Breast epithelium (tissue), 4 donors: ENCODE measurements around the gene EDA. TPM values are rescaled to one million over a fixed set of nuclear protein-coding genes. Genes with fewer than 3 reads are reported as not detected.

Experiments used
- DNase-seq, 2 donors: peaks; one replicate each; pipeline ENCODE4 v3.0.0-alpha.2; 2019; ENCODE audit warnings: low spot score in 2 of 2
- H3K27ac ChIP-seq, 2 donors: fragments of 200-600 bp; sonication (generic) in 1 of 2; one replicate each; pipeline ENCODE4 v1.5.1; 2016 to 2019; ENCODE audit warnings: mild to moderate bottlenecking in 1 of 2
- H3K27me3 ChIP-seq, 2 donors: fragments of 200-600 bp; sonication (generic) in 1 of 2; one replicate each; pipeline versions ENCODE4 v1.5.1 to v1.6.0; 2017 to 2019; ENCODE audit warnings: control low read depth in 1 of 2, mild to moderate bottlenecking in 1 of 2
- H3K36me3 ChIP-seq: fragments of 200-600 bp; one replicate; pipeline ENCODE4 v1.5.1; 2019
- H3K4me1 ChIP-seq, 2 donors: fragments of 200-600 bp; sonication (generic); one replicate each; pipeline ENCODE4 v1.5.1; 2016 to 2019; ENCODE audit warnings: control low read depth in 1 of 2
- H3K4me3 ChIP-seq, 3 donors: fragments of 200-600 bp; sonication (generic); 1 replicate in 2 of 3; 2 replicates in 1 of 3; pipeline ENCODE4 v1.5.1; 2016 to 2019; ENCODE audit warnings: mild to moderate bottlenecking in 3 of 3, moderate library complexity in 2 of 3
- H3K9me3 ChIP-seq, 2 donors: fragments of 200-600 bp; sonication (generic) in 1 of 2; one replicate each; pipeline ENCODE4 v1.5.1; 2016 to 2019; ENCODE audit warnings: control low read depth in 1 of 2
- CTCF ChIP-seq, 3 donors: fragments of 450-650 bp; IDR thresholded peaks; one replicate each; pipeline ENCODE4 v1.5.1; 2016 to 2017; ENCODE audit warnings: antibody characterized with exemption in 3 of 3, mild to moderate bottlenecking in 3 of 3, moderate library complexity in 3 of 3
- POLR2A ChIP-seq: fragments of 450-650 bp; IDR thresholded peaks from one replicate; pipeline ENCODE4 v1.6.1; 2016; ENCODE audit warnings: antibody characterized with exemption, mild to moderate bottlenecking, moderate library complexity
- POLR2AphosphoS5 ChIP-seq, 3 donors: sonication (generic); formaldehyde crosslinking; IDR thresholded peaks; one replicate each; pipeline ENCODE4 v1.6.1; 2017; ENCODE audit warnings: antibody characterized with exemption in 3 of 3
- intact Hi-C: fragments of 100-400 bp; cut with DNase I; formaldehyde crosslinking; loops from one replicate; pipeline ENCODE4 v1.15.1; 2023; ENCODE audit warnings: low total_unique reads
- total RNA-seq, 3 donors: library from RNA; depleted of rRNA; stranded (reverse); fragments of >200 nt; gene quantifications; one replicate each; pipeline ENCODE4 v1.1.0, GENCODE V29; 2016

Gene EDA
- total RNA-seq, 3 donors from 2014 or later, result 3.6 to 6.7 (median 5.0) TPM

- no peaks in the 10 kb centered on the region for H3K36me3 ChIP-seq
- TF ChIP-seq POLR2AphosphoS5 (IDR thresholded peaks at IDR 0.05), result no peak
- TF ChIP-seq POLR2A, result no peak
- TF ChIP-seq CTCF (IDR thresholded peaks at IDR 0.05), result no peak
These were observed 423.8 kb downstream of the EDA start for GRCh38 chrX:70039758-70040157.

GRCh38 chrX:70041993-70042392 is 426.1 kb downstream of the EDA start:
- Histone ChIP-seq H3K9me3 (no peaks in the 10 kb centered on the region), H3K4me3 (no peak overlapping the region), H3K36me3 (no peaks in the 10 kb centered on the region), H3K27ac (no peak overlapping the region), H3K27me3 (peaks cover 0 to 45% of the 10 kb centered on the region in 2 donors), H3K4me1 (no peaks in the 10 kb centered on the region)
- intact Hi-C loops, result no loop called here
- no peak for DNase-seq
- TF ChIP-seq POLR2A (no peak), CTCF (IDR thresholded peaks at IDR 0.05) (no peak), POLR2AphosphoS5 (IDR thresholded peaks at IDR 0.05) (no peak)

More at GRCh38 chrX:70039758-70040157, 423.8 kb downstream of the EDA start:
- H3K9me3 ChIP-seq, result no peaks in the 10 kb centered on the region
- no peak for DNase-seq
- H3K4me1 ChIP-seq, result no peaks in the 10 kb centered on the region
- intact Hi-C loops, result no loop called here
- H3K27me3 ChIP-seq, result peaks cover 0 to 47% of the 10 kb centered on the region in 2 donors
- no peak overlapping the region for H3K27ac ChIP-seq
- no peak overlapping the region for H3K4me3 ChIP-seq

GRCh38 chrX:70042399-70043371 is 426.8 kb downstream of the EDA start:
- Histone ChIP-seq H3K9me3 (no peaks in the 10 kb centered on the region), H3K4me3 (no peak overlapping the region), H3K27ac (no peak overlapping the region), H3K27me3 (peaks cover 0 to 46% of the 10 kb centered on the region in 2 donors), H3K36me3 (no peaks in the 10 kb centered on the region), H3K4me1 (no peaks in the 10 kb centered on the region)
- peak in 1 of 2 donors; percentile 27 for DNase-seq
- intact Hi-C loops, result no loop called here
- TF ChIP-seq POLR2AphosphoS5 (IDR thresholded peaks at IDR 0.05) (no peak), POLR2A (no peak), CTCF (IDR thresholded peaks at IDR 0.05) (no peak)

- DNase-seq, result no peak
These were observed 427.8 kb downstream of the EDA start for GRCh38 chrX:70043685-70044084.

More at GRCh38 chrX:70043685-70044084, 427.8 kb downstream of the EDA start:
- Histone ChIP-seq H3K4me1 (no peaks in the 10 kb centered on the region), H3K27ac (no peak overlapping the region), H3K27me3 (peaks cover 0 to 48% of the 10 kb centered on the region in 2 donors), H3K9me3 (no peaks in the 10 kb centered on the region), H3K4me3 (no peak overlapping the region), H3K36me3 (no peaks in the 10 kb centered on the region)
- TF ChIP-seq POLR2AphosphoS5 (IDR thresholded peaks at IDR 0.05) (no peak), CTCF (IDR thresholded peaks at IDR 0.05) (no peak), POLR2A (no peak)
- intact Hi-C loops, result no loop called here
